GM12878 (cell line): ENCODE results near the gene FAM89B. TPM values are rescaled to one million over a fixed set of nuclear protein-coding genes. Genes with fewer than 3 reads are reported as not detected.

Experiments
- ASH2L ChIP-seq: fragments of 300-600, 200-600 bp; sonication (generic); IDR thresholded peaks from 2 replicates; pipeline ENCODE4 v1.6.1; 2017; ENCODE audit warnings: low read depth, mild to moderate bottlenecking, borderline replicate concordance
- CBX3 ChIP-seq: fragments of 200-600 bp; sonication (generic); IDR thresholded peaks from 2 replicates; pipeline ENCODE4 v1.6.1; 2016; ENCODE audit warnings: low read depth, borderline replicate concordance
- CHD2 ChIP-seq: IDR thresholded peaks from 2 replicates; pipeline ENCODE4 v1.6.1; 2011; ENCODE audit warnings: low read depth, low read length, improper control_type of control experiment, borderline replicate concordance
- E4F1 ChIP-seq: fragments of 450-650 bp; IDR thresholded peaks from 2 replicates; pipeline ENCODE4 v1.6.1; 2018; ENCODE audit warnings: borderline replicate concordance, mild to moderate bottlenecking; ENCODE audit not compliant: partially characterized antibody
- GABPA ChIP-seq: IDR thresholded peaks from 2 replicates; pipeline ENCODE4 v1.6.1; 2014; ENCODE audit warnings: antibody characterized with exemption, low read depth, mild to moderate bottlenecking, inconsistent platforms
- HDGF ChIP-seq: fragments of 450-650 bp; IDR thresholded peaks from 2 replicates; pipeline ENCODE4 v1.6.1; 2016; ENCODE audit warnings: antibody characterized with exemption
- IRF3 ChIP-seq: fragments of 450-650 bp; IDR thresholded peaks from 2 replicates; pipeline ENCODE4 v1.6.1; 2014; ENCODE audit warnings: mild to moderate bottlenecking
- JUND ChIP-seq: IDR thresholded peaks from 2 replicates; pipeline ENCODE4 v1.6.1; 2012; ENCODE audit warnings: low read depth, mild to moderate bottlenecking, low read length, improper control_type of control experiment, moderate library complexity
- MTA3 ChIP-seq: IDR thresholded peaks from 2 replicates; pipeline ENCODE4 v1.6.1; 2012; ENCODE audit warnings: low read length, inconsistent platforms, borderline replicate concordance
- NBN ChIP-seq: fragments of 450-650 bp; IDR thresholded peaks from 2 replicates; pipeline ENCODE4 v1.6.1; 2016
- NFIC ChIP-seq: IDR thresholded peaks from 2 replicates; pipeline ENCODE4 v1.6.1; 2012; ENCODE audit warnings: low read depth, mild to moderate bottlenecking, inconsistent platforms, low read length, moderate library complexity
- NR2C1 ChIP-seq: fragments of 450-650 bp; IDR thresholded peaks from 2 replicates; pipeline ENCODE4 v1.6.1; 2017; ENCODE audit warnings: antibody characterized with exemption, mild to moderate bottlenecking, moderate library complexity
- POU2F2 ChIP-seq: IDR thresholded peaks from 3 replicates; pipeline ENCODE4 v1.6.1; 2011; ENCODE audit warnings: low read depth, mild to moderate bottlenecking, low read length, borderline replicate concordance
- TCF12 ChIP-seq: IDR thresholded peaks from 2 replicates; pipeline ENCODE4 v1.6.1; 2011; ENCODE audit warnings: low read depth, mild to moderate bottlenecking, low read length
- TCF7 ChIP-seq: IDR thresholded peaks from 2 replicates; pipeline ENCODE4 v1.6.1; 2014; ENCODE audit warnings: antibody characterized with exemption, borderline replicate concordance
- WRNIP1 ChIP-seq: IDR thresholded peaks from 2 replicates; pipeline ENCODE4 v1.6.1; 2011; ENCODE audit warnings: low read depth, low read length, improper control_type of control experiment, borderline replicate concordance
- ZNF217 ChIP-seq: fragments of 450-650 bp; IDR thresholded peaks from 2 replicates; pipeline ENCODE4 v1.6.1; 2017; ENCODE audit warnings: antibody characterized with exemption, mild to moderate bottlenecking
- ZNF24 ChIP-seq: fragments of 450-650 bp; IDR thresholded peaks from 2 replicates; pipeline ENCODE4 v1.6.1; 2017; ENCODE audit warnings: antibody characterized with exemption, mild to moderate bottlenecking
- ZNF687 ChIP-seq: fragments of 450-650 bp; IDR thresholded peaks from 2 replicates; pipeline ENCODE4 v1.6.1; 2017; ENCODE audit warnings: mild to moderate bottlenecking, moderate library complexity
- ZSCAN29 ChIP-seq: fragments of 450-650 bp; IDR thresholded peaks from 2 replicates; pipeline ENCODE4 v1.6.1; 2017; ENCODE audit warnings: mild to moderate bottlenecking, moderate library complexity
- polyA plus RNA-seq, 11 experiments: library from polyadenylated mRNA; depleted of rRNA in 4 of 11; unstranded in 6 of 11; stranded (reverse) in 5 of 11; fragments of >200 nt; fragmentation: Nextera tagmentation in 4 of 11; fragmentation: Illumina TruSeq in 1 of 11; extraction: Ambion mirVana in 4 of 11; extraction: Trizol in 1 of 11; gene quantifications; 1 replicate in 1 of 11; 2 replicates in 10 of 11; pipeline versions ENCODE4 v1.2.1 to v1.2.3, GENCODE V29; 2011 to 2016; ENCODE audit warnings: inconsistent platforms in 2 of 11, missing spikeins in 2 of 11, low read depth in 1 of 11
- total RNA-seq, 4 experiments: library from RNA; depleted of rRNA in 3 of 4; stranded (reverse); fragments of >200 nt in 3 of 4; fragmentation: Illumina TruSeq in 1 of 4; extraction: Trizol in 1 of 4; gene quantifications; 2 replicates each; pipeline versions ENCODE4 v1.2.1 to v1.2.3, GENCODE V29; 2013 to 2021
- TF ChIP-seq, protein P1 (sequence below): fragments of 450-650 bp; formaldehyde crosslinking; IDR thresholded peaks from 2 replicates; pipeline ENCODE4 v1.5.0; 2022; ENCODE audit warnings: mild to moderate bottlenecking, missing genetic modification characterization

Gene FAM89B
- total and polyA plus RNA-seq, 10 of the 15 experiments (the other 5 are each of a cell fraction or from before 2014, with no cell fraction given) = 0.34 to 36.7 (median 9.8) TPM

DNA sequence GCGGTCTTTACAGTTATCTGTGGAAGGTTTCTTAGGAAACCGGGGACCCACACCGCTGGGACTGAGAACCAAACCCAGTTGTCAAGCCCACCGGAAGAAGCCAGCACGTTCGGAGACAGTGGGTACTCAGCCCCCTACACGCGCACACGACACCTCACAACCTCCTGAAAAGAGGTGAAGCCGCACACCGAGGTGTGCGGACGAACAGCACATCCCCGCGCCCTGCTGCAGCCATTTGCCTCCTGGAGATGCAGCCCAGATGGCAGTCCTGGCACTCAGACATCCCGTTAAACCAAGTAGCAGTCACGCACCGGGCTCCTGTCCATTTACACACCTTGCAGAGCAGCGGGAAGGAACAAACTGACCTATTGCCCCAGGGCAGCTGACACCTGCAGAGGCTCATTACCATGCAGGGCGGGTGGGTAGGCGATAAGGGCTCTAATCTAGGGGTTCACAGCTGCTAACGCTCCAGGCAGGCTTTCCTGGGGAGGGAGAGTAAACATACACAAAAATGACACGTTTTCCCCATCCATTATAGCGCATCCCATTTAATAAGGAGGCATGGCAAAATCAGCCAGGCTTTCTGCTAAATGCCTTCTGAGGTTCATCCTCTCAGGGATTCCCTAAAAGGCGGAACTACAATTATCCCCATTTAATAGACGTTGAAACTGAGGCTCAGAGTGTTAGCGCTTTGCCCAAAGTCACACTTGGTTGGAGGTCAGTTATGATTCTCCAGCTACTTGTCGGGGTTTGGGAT, 2.7 kb downstream of the FAM89B start (continued):
- TF ChIP-seq ASH2L (no peak), ZSCAN29 (no peak), ZNF24 (no peak), JUND (no peak), HDGF (0 out of 2 replicates have a peak, but pooled peaks have one; percentile 3), E4F1 (no peak), NFIC (no peak), ZNF217 (peak; percentile 87; the same call in 1 of the 2 replicates), GABPA (no peak), TCF12 (no peak), NR2C1 (no peak), ZNF687 (no peak), TCF7 (no peak), MTA3 (no peak), CHD2 (no peak), IRF3 (no peak), NBN (no peak), CBX3 (no peak), WRNIP1 (no peak), POU2F2 (no peak; the same call in 2 of the 3 replicates)
- TF ChIP-seq, protein P1, sequence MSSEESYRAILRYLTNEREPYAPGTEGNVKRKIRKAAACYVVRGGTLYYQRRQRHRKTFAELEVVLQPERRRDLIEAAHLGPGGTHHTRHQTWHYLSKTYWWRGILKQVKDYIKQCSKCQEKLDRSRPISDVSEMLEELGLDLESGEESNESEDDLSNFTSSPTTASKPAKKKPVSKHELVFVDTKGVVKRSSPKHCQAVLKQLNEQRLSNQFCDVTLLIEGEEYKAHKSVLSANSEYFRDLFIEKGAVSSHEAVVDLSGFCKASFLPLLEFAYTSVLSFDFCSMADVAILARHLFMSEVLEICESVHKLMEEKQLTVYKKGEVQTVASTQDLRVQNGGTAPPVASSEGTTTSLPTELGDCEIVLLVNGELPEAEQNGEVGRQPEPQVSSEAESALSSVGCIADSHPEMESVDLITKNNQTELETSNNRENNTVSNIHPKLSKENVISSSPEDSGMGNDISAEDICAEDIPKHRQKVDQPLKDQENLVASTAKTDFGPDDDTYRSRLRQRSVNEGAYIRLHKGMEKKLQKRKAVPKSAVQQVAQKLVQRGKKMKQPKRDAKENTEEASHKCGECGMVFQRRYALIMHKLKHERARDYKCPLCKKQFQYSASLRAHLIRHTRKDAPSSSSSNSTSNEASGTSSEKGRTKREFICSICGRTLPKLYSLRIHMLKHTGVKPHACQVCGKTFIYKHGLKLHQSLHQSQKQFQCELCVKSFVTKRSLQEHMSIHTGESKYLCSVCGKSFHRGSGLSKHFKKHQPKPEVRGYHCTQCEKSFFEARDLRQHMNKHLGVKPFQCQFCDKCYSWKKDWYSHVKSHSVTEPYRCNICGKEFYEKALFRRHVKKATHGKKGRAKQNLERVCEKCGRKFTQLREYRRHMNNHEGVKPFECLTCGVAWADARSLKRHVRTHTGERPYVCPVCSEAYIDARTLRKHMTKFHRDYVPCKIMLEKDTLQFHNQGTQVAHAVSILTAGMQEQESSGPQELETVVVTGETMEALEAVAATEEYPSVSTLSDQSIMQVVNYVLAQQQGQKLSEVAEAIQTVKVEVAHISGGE (CRISPR knock-in tag) = no peak
